ENCODE data around the gene SUSD1.
"Not testable (repeated sequence)": the region's sequence is repeated elsewhere in the genome, so short reads cannot be mapped to it uniquely, and the experiment has no call there.

SUSD1 gene

DNA sequence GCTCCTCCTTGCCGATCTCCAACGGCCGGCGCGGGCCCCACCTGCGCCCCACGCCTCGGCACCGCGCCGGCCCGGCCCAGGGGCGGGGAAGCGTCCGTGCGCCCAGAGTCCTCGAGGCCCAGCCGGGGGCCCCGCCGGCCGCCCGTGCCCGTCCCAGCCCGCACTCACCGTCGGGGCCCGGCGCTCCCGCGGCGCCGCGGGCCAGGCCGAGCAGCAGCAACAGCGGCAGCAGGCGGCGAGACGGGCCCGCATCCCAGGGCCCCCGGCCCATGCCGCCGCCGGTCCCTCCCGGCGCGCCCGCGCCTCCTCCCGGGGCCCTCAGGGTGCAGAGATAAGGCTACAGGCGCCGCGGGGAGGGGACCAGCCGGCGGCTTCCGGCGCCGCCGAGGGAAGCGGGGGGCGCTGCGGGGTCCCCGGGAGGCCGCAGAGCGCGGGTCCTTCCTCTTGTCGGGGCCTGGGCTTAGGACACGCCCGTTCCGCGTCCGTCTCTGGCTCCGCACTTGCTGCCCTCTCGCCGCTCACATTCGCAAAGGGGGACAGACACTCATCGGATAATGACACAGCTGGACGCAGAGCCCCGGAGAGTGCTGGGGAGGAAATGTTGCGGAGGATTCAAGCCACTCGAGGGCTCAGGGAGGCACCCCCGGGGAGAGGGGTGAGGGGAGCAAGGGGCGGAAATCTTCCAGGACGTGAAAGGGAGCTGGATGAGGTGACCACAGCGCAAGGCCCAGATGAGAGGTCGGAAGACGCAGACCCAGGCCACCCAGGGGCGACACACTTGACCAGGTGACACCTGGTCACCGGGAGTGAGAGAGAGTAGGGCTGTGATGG, at the start of gene SUSD1:
Gene SUSD1, minus strand, starts transcription at position 333 of the 831 bp plus-strand sequence. Its CDS starts 62 bp downstream, at position 271.
- no peak for FAIRE-seq

DNA sequence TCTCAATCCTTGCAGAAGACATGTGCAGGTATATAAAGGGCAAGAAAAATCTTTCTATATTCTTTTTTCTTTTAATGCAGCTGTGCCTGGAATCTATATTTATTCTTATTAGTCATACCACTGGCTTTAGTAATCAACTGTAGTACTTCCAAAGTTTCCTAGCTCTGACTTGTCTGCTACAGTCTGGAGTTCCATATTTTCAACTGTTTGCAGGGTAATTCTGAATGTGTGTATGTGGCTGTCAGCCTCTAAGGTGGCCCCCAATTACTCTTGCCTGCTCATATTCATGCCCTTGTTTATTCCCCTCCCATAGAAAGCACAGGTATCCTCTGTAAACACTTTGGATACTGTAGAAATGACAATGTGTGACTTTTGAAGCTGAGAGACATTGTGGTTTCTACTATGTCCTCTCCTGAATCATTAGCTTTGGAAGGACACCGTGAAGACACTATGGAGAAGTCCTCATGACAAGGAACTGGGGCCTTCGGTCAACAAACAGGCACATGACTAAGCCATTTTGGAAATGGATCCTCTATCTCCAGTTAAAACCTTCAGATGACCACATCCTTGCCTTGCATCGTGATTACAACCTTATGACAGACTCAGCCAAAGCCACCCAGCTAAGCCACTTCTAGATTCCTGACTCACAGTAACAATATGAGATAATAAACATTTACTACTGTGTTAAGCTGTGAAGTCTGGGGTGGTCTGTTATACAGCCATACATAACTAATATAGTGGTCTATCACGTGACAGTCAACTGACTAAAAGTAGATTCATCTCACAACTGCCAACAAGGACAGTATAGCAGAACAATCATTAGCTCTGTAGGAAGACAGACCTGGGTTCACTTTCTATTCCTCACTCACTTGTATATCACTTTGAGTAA, 49.5 kb upstream of the SUSD1 start:
- FAIRE-seq, result no peak

DNA sequence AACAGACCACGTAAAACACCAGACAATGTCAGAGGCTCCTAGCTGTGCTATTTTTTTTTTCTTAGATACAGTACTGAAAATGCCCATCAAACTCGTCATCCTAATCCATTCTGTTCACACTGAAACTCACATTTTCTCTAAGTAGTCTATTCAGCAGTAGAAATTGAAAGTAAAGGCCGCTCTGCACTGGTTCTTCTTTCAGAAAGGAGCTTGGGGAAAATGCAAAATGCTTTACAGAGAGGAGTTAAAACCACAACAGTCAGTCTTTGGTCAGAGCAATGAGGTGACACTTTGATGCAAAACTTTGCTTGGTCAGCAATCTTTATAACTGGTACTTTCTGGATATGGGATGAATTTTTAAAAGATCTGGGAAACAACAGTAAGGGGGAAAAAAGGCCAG, 43.8 kb upstream of the SUSD1 start:
- FAIRE-seq, result no peak

DNA sequence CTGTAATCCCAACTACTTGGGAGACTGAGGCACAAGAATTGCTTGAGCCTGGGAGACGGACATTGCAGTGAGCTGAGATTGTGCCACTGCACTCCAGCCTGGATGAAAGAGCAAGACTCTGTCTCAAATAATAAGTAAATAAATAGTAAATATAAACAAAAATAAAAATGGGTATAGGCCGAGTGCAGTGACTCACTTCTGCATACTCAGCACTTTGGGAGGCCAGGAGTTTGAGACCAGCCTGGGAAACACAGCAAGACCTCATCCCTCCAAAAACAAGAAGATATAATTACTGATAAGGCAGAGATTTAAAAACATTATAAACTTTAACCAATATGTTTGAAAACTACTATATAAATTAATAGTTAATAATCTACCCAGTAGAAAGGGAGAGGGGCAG, 37.8 kb upstream of the SUSD1 start:
- FAIRE-seq, result no peak

DNA sequence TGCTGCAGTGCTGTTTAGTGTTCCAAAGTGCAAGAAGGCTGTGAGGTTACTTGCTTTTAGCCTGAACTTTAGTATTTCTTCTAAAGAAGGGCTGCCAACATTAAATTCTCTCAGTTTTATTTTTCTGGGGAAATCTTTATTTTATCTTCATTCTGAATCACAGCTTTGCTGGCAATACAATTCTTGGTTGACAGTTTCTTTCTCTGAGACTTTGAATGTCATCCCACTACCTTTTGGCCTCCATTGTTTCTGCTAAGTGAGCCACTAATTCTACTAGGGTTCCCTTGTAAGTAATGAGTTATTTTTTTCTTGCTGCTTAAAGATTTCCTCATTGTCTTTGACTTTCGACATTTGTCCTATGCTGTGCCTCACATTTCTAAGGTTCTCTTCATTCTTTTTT, 32.4 kb upstream of the SUSD1 start:
- no peak for FAIRE-seq

DNA sequence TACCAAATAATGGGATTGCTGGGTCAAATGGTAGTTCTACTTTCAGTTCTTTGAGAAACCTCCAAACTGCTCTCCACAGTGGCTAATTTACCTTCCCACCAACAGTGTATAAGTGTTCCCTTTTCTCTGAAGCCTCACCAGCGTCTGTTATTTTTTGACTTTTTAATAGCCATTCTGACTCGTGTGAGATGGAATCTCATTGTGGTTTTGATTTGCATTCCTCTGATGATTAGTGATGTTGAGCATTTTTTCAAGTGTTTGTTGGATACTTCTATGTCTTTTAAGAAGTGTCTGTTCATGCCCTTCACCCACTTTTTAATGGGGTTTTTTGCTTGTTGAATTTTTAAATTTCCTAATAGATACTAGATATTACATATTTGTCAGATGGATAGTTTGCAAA, 28.4 kb upstream of the SUSD1 start:
- no peak for FAIRE-seq

DNA sequence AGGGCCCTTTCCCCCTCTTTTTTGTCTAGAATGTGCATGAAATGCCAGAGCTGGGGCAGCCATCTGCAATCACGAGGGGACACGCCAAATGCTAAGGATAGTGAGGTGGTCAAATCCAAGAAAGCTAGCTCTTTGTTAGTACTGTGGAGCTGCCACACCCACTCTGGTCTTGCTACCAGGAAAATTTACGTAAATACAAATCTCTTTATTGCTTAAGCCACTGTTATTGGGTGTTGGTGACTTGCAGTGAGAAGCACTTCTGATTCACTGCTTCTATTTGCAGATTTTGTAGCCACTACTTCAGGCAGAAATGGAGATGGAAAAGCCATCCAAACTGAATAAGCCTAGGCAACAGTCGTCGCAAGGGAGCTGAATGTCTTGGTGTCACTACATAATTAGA, 25.6 kb upstream of the SUSD1 start:
- FAIRE-seq, result no peak

DNA sequence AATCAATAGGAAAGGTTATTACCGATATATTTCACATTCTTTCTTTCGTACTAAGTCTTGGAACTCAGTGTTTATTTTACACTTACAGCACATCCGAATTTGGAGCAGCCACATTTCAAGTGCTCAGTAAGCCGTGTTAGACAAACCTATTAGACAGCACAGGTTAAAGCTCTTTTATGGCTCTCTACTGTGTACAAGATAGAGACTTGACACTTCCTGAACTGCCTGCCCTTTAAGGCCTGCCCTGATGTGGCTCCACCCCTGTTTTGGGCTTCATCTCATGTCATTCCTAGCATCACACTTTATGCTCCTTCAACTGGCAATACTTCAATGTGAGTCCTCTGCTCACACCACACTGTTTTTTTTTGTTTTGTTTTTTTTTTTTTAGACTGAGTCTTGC, 23.5 kb upstream of the SUSD1 start:
- FAIRE-seq, result no peak

DNA sequence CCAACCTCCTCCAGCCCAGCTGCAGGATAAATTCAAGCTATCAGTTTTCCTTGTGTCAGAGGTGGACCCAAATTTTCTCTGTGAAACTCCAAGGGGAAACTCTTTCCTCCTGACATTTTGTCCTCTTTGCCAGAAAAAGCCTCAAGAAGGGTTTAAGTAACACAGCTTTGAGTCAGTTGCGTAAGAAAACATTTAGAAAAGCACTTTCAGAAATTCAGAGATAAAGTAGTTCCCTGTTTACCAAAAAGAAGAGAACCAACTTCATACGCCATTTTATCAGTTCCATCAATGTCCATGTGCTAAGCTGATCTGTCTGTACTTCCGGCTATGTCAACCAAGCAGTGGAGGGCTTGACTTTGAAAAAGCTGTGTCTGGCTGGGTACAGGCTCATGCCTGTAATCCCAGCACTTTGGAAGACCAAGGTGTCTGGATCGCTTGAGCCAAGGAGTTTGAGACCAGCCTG, 19.9 kb upstream of the SUSD1 start:
- no peak for FAIRE-seq

DNA sequence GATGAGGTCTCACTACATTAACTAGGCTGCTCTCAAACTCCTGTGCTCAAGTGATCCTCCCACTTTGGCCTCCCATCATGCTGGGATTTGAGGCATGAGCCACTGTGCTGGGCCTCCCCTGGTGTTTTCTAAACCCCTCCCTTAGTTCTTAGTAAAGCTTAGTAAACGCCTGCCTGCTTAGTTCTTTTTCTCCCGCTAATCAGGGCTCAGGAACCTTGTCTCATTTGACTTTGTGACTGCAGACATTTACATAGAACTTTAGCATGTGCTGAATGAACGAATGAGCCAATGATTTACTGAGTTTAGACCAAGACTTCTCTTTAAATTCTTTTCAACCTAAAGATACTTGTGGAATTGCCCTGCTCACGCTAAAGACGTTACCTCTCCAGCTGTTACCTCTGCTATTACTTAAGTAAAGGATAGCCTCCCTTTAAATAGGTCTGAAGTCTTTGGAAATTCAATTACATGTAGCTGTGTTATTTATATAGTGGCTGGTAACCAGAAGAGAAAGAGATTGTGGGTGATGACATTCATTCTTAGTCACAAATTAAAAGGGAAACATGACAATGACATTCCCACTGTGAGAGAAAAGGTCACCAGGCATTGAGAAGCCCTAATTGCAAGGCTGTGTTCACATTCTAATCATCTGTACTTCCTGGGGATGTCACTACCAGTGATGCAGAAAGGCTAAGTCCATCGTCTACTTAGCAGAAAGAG, 18.6 kb upstream of the SUSD1 start:
- no peak for FAIRE-seq

DNA sequence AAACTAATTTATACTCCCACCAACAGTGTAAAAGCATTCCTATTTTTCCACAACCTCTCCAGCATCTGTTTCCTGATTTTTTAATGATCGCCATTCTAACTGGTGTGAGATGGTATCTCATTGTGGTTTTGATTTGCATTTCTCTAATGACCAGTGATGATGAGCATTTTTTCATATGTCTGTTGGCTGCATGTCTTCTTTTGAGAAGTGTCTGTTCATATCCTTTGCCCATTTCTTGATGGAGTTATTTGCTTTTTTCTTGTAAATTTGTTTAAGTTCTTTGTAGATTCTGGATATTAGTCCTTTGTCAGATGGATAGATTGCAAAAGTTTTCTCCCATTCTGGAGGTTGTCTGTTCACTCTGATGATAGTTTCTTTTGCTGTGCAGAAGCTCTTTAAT, 15.2 kb upstream of the SUSD1 start:
- not testable (repeated sequence) for FAIRE-seq

DNA sequence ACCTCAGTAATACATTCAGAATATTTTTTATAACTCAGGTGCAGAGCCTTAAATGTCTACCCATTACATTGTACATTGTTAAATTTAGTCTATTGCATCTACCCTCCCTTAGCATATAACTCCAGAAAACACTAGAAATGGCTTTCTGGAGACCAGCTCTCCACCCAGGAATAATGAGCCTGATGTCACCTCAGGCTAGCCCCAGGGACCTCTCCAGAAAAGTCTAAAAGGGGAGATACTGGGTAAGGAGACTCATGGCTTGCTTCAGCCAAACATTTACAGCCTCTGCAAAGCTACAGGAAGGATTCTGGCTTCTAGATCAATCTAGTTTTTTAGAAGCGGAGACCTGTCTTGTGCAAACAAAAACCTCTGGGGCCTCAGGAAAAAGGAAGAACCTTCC, 13.8 kb upstream of the SUSD1 start:
- FAIRE-seq, result no peak

DNA sequence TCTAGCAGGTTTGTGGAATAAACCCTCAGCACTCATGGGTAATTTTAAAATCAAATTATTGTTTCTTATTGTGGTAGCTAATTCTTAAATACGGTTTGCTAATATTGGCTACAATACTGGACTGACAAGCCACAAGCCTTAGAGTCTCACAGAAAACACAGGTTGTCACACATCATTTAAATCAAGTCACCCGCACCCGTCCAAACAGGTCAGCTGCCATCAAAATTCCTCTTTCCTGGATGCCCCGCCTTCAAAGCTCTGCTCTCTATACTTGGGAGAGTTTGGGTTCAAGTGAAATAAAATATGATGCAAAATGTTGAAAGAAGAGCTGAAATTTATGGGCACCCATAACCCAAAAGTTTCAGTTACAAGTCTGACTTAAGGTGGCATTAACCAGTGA, 12.3 kb upstream of the SUSD1 start:
- FAIRE-seq, result no peak

DNA sequence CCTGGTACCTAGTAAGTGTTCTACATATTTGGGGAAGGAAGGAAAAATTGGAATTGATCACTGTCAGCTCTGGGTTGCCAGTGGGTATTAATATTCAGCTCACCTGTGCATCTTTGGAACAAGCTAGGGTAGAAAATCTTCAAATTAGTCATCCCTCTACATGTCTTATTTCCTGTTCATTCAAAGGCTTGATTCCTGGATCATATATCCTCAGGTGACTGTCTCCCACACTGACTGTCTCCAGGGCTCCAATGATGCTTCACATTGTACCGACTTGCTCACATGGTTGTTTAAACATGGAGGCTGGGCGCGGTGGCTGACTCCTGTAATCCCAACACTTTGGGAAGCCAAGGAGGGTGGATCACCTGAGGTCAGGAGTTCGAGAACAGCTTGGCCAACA, 11.6 kb upstream of the SUSD1 start:
- FAIRE-seq, result no peak

DNA sequence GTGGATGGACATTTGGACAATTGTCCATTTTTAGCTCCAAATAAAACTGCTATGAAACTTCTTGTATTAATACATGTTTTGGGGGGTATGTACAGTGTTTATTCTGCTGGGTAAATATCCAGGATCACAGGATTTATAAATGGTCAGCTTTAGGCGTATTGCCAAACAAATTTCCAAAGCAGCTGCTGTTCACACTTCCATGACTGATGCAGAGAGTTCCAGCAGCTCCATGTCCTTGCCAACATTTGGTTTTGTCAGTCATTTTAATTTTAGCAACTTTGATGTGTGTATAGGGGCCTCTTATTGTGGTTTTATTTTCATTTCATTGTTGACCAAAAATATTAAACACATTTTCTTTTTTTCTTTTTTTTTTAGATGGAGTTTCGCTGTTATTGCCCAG, 9.8 kb upstream of the SUSD1 start:
- FAIRE-seq, result no peak

DNA sequence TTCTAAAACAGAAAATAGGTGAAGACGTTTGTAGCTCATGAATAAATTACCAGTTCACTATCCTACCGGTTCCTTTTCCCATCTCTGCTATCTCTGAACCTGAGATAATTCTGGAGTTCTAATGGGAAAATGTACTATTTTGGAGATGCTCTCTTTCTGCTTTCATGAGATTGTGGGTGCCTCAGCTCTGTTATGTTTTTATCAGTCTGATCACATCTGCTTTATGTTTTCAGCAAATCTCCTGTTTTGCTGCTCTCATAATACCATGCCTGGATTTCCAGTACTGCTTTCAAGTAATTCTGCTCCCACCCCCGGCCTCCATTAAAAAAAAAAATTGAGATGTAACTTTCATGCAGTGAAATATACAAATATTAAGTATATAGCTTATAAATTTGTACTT, 9.1 kb upstream of the SUSD1 start:
- no peak for FAIRE-seq

DNA sequence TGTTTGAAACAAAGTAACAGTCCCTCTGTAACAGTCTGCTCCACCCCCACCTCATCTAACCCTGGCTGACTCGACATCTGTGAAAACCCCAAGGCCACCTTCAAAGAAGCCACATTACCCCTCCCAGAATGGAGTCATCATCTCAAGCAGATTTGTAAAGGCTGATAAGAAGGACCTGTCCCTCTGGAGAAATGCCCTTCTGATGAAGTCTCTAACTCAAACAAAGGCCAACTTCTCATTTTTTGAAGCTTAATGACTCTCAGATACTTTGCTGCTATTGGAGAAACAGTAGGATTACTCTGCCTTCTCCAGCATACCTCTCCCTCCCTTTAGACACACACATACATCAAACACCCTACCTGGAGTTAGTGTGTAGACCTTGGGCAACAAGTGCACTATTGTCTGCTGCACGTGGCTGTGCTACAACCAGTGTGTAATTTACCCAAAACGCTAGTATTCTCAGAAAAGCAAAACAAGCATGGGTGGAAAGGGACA, 5.3 kb upstream of the SUSD1 start:
- FAIRE-seq, result no peak

DNA sequence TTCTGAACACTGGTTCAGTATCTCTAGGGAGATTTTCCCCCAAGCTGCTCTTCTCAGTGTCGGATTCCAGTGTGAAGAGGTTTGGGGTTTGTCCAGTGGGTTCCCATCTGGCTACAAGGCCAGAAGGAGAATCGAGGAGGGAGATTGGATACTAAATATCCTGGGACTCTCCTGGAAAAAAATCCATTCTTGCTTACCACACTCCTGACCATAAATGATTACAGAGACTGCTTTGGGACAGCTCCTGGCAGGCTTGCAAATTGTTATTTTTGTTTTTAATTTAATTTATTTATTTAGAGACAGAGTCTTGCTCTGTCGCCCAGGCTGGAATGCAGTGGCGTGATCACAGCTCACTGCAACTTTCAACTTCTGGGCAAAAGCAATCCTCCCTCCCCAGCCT, 4.7 kb upstream of the SUSD1 start:
- no peak for FAIRE-seq

DNA sequence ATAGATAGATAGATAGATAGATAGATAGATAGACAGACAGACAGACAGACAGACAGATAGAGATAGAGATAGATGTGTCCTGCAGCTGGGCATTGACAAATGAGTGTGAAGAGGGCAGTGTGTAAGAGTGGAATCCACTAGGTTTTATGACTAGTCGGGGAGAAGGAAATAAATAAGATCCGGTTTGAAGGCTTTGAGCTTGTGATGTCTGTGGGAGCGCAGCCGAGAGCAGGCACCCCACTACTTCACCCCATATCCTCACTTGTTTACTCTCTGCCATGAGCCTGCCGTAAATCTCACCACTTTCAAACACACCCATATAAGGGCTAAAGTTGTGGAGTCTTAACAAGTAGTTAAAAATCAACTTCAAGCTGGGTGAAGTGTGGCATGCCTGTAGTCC, 1.4 kb upstream of the SUSD1 start:
- FAIRE-seq, result no peak

DNA sequence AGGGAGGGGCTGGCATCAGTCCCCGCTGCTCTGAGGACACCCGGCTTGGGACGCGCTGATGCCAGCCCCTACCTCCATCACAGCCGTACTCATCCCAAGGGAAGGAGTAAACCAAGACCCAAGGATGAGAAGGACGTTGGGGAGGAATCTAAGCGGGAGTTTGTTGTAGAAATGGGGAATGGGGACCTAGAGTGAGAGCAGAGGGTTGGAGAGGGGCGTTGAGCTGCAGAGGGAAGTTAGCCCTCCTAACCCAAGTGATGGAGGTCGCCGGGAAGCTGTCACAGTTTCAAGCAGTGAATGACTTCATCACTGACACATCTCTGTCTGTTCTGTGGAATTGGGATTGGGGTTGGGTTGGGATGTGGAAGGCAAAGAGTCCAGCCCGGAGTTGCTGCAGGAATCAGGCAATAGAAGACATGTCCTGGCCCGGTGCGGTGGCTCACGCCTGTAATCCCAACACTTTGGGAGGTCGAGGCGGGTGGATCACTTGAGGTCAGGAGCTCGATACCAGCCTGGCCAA, 759 bp upstream of the SUSD1 start:
- FAIRE-seq, result no peak

DNA sequence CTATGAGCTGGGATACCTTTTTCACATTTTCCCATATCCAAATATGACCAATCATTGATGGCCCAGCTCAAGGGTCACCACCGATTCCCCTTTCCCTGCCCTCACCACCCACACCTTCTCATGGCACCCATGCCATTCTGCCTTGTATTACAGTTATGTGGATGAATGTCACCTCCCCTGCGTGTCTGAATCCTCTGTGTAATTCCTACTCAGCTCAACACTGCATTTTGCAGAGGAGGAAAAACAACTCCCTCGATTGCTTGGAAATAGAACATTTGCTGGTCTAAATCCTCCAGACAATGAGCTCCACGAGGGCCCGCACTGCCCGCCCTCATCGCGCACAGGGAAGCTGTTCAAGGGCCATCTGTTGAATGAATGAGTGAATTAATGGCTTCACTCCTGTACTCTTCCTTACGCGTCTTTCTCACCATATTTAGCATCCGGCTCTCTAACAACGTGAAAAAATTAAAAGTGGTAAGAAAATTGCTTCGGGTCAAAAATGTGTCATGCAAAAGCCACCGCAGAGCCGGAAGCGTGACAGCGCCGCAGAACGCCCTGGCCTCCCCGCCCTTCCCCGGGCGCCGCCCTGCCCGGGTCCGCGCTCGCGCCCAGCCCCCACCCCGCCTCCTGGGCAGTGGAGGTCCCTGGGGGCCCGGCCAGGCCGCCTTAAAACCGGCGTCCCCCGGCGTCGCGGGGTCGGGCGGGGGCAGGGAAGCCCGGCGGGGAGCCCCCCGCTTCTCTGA, 704 bp downstream of the SUSD1 start:
- FAIRE-seq, result no peak

Measured in A204.1 (cell line).